Muscle layer of colon (tissue), 2 donors: ENCODE measurements around the gene CDC42EP5.
"Not testable (repeated sequence)": the region's sequence is repeated elsewhere in the genome, so short reads cannot be mapped to it uniquely, and the experiment has no call there.

ENCODE experiments used
- H3K27ac ChIP-seq: one replicate; pipeline ENCODE4 v1.7.0; 2013; ENCODE audit warnings: low read depth, mild to moderate bottlenecking, low read length, moderate library complexity
- H3K27me3 ChIP-seq, 2 donors: one replicate each; pipeline ENCODE4 v1.7.0; 2013; ENCODE audit warnings: low read length in 2 of 2, mild to moderate bottlenecking in 2 of 2; ENCODE audit not compliant: insufficient read depth in 2 of 2, control insufficient read depth in 1 of 2
- H3K36me3 ChIP-seq: one replicate; pipeline ENCODE4 v1.7.0; 2013; ENCODE audit warnings: mild to moderate bottlenecking, low read length; ENCODE audit not compliant: insufficient read depth
- H3K4me1 ChIP-seq: one replicate; pipeline ENCODE4 v1.7.0; 2013; ENCODE audit warnings: mild to moderate bottlenecking, low read length; ENCODE audit not compliant: insufficient read depth
- H3K4me3 ChIP-seq, 2 donors: one replicate each; pipeline ENCODE4 v1.7.0; 2013; ENCODE audit warnings: low read length in 2 of 2, low read depth in 1 of 2, mild to moderate bottlenecking in 1 of 2, moderate library complexity in 1 of 2
- H3K9ac ChIP-seq: one replicate; pipeline ENCODE4 v1.7.0; 2013; ENCODE audit warnings: low read length
- H3K9me3 ChIP-seq: one replicate; pipeline ENCODE4 v1.7.0; 2013; ENCODE audit warnings: mild to moderate bottlenecking, low read length
- donor health status: abdominal sarcoma.
- donor health status: Adenocarcinoma of cecum.

Gene CDC42EP5

GRCh38 chr19:54451331-54451871 is 21.7 kb downstream of the CDC42EP5 start:
- H3K9ac ChIP-seq: no peak overlapping the region
- peaks cover 58% of the 10 kb centered on the region for H3K36me3 ChIP-seq
- no peaks in the 10 kb centered on the region for H3K9me3 ChIP-seq
- H3K27me3 ChIP-seq: no peaks in the 10 kb centered on the region
- peaks cover 35% of the 10 kb centered on the region for H3K4me1 ChIP-seq
- H3K27ac ChIP-seq: no peak overlapping the region
- peak overlapping the region in 1 of 2 donors; percentile 85 for H3K4me3 ChIP-seq

DNA sequence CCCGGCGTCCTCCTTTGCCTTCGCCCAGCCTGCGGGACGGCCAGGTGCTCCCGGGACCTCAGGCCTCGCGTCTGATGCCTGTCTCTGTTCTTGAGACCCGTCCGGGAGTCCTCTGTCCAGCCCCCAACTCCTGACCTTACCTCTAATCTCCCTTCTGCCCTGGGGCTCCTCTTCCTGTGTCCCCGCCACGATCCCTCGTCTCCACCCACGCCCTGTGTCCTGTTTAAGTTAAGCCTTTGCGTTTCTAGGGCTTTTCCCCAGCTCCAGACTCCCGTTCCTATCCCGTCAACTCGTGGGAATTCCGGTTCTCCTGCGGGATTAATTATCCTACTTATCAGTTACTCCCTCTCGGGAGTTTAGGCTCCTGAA is 23.4 kb downstream of the CDC42EP5 start:
- Histone ChIP-seq H3K4me1 (peaks cover 35% of the 10 kb centered on the region), H3K27me3 (no peaks in the 10 kb centered on the region), H3K9me3 (no peaks in the 10 kb centered on the region), H3K4me3 (peak overlapping the region; percentile 53 to 85), H3K27ac (peak overlapping the region; percentile 99), H3K36me3 (peaks cover 41% of the 10 kb centered on the region), H3K9ac (peak overlapping the region; percentile 79)

- Histone ChIP-seq H3K27me3 (no peaks in the 10 kb centered on the region), H3K9me3 (no peaks in the 10 kb centered on the region), H3K36me3 (peaks cover 35% of the 10 kb centered on the region), H3K9ac (peak within 1 kb of the TSS; percentile 89), H3K4me1 (peaks cover 35% of the 10 kb centered on the region), H3K4me3 (peak within 1 kb of the TSS; percentile 84 to 85), H3K27ac (peak within 1 kb of the TSS; percentile 99)
Measured at GRCh38 chr19:54448774-54449700, 24.1 kb downstream of the CDC42EP5 start, which contains the start of gene LENG8. LENG8 (plus strand) TSS chr19:54449199; CDS start chr19:54451345, 2,146 bp downstream.

GRCh38 chr19:54448040-54448773 is 24.9 kb downstream of the CDC42EP5 start:
- H3K27me3 ChIP-seq: no peaks in the 10 kb centered on the region
- peak overlapping the region; percentile 99 for H3K27ac ChIP-seq
- peaks cover 35% of the 10 kb centered on the region for H3K4me1 ChIP-seq
- peak overlapping the region; percentile 84 to 85 for H3K4me3 ChIP-seq
- peak overlapping the region; percentile 89 for H3K9ac ChIP-seq
- no peaks in the 10 kb centered on the region for H3K9me3 ChIP-seq
- peaks cover 26% of the 10 kb centered on the region for H3K36me3 ChIP-seq

- H3K27me3 ChIP-seq, H3K9ac ChIP-seq, H3K9me3 ChIP-seq, H3K36me3 ChIP-seq, H3K27ac ChIP-seq, H3K4me3 ChIP-seq: not testable (repeated sequence)
- H3K4me1 ChIP-seq: peaks cover 26% of the 10 kb centered on the region
Measured at GRCh38 chr19:54446349-54446748, 26.7 kb downstream of the CDC42EP5 start.

DNA sequence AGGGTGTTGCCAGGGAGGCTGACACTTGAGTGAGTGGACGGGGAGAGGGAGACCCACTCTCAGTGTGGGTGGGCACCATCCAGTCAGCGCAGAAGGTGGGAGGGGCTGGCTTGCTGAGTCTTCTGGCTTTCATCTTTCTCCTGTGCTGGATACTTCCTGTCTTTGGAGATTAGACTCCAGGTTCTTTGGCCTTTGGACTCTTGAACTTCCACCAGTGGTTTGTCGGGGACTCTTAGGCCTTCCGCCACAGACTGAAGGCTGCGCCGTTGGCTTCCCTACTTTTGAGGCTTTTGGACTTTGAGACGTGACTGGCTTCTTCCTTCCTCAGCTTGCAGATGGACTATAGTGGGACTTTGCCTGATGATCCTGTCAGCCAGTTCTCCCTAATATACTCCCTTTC is 28.4 kb downstream of the CDC42EP5 start:
- H3K27ac ChIP-seq: no peak overlapping the region
- no peaks in the 10 kb centered on the region for H3K36me3 ChIP-seq

DNA sequence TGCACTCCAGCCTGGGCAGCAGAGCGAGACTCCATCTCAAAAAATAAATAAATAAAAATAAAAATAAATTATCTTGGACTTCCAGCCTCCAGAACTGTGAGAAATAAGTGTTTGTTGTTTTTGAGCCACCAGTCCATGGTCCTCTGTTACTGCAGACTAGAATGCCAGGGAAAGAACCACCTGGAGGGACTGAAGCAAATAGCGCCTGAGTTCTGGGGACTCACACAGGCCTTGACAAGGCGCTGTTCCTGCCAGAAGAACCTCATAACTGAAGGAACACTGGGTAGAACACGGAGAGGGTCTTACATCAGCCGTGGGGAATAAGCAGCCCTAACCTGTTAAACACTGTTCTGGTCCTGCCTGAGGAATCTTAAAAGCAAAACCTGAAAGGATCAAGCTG is 32.5 kb downstream of the CDC42EP5 start:
- Histone ChIP-seq H3K36me3 (no peaks in the 10 kb centered on the region), H3K9me3 (no peaks in the 10 kb centered on the region), H3K9ac (no peak overlapping the region), H3K4me3 (no peak overlapping the region), H3K27ac (no peak overlapping the region), H3K27me3 (no peaks in the 10 kb centered on the region), H3K4me1 (peaks cover 7% of the 10 kb centered on the region)

More for the DNA sequence above, 28.4 kb downstream of the CDC42EP5 start:
- Histone ChIP-seq H3K9me3 (no peaks in the 10 kb centered on the region), H3K27me3 (no peaks in the 10 kb centered on the region), H3K4me1 (peaks cover 10% of the 10 kb centered on the region), H3K4me3 (no peak overlapping the region), H3K9ac (no peak overlapping the region)

- no peak overlapping the region for H3K27ac ChIP-seq
- no peak overlapping the region for H3K4me3 ChIP-seq
- peaks cover 0 to 2% of the 10 kb centered on the region in 2 donors for H3K27me3 ChIP-seq
- peaks cover 21% of the 10 kb centered on the region for H3K4me1 ChIP-seq
- no peak overlapping the region for H3K9ac ChIP-seq
- H3K9me3 ChIP-seq: no peaks in the 10 kb centered on the region
- no peaks in the 10 kb centered on the region for H3K36me3 ChIP-seq
Measured at GRCh38 chr19:54439174-54439851, 33.8 kb downstream of the CDC42EP5 start.

DNA sequence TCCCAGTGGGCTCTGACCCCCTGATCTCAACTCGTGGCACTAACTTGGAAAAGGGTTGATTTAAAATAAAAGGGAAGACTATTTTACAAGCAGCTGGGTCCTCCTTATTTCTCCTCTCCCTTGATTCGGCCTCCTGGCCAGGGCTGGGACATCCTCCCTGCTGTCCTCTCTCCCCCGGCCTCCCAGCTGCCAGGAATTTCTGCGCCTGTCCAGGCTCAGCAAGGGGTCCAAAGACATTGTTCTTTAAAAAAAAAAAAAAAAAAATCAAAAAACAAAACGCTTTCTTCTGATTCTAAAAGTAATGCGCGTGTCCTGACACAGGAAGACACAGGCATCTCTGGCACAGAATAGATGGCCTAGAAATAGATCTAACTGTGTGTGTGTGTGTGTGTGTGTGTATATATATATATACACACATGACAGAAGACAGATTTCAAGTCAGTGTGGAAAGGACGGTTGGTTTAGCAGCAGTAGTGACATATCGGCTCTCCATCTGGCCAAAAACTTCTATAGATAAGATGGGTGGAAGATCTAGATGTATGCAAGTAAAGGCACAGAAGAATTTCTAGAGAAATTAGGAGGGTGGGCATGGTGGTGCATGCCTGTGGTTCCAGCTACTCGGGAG is 36.4 kb downstream of the CDC42EP5 start:
- Histone ChIP-seq H3K27me3 (peaks cover 4 to 27% of the 10 kb centered on the region in 2 donors), H3K4me1 (peaks cover 23% of the 10 kb centered on the region), H3K9ac (no peak overlapping the region), H3K4me3 (no peak overlapping the region), H3K36me3 (no peaks in the 10 kb centered on the region), H3K9me3 (no peaks in the 10 kb centered on the region), H3K27ac (no peak overlapping the region)

GRCh38 chr19:54436031-54436523 is 37.0 kb downstream of the CDC42EP5 start:
- Histone ChIP-seq H3K27me3 (peaks cover 10 to 34% of the 10 kb centered on the region in 2 donors), H3K9ac (no peak overlapping the region), H3K36me3 (no peaks in the 10 kb centered on the region), H3K4me3 (no peak overlapping the region), H3K9me3 (no peaks in the 10 kb centered on the region), H3K27ac (no peak overlapping the region), H3K4me1 (peaks cover 23% of the 10 kb centered on the region)
